Measurements from ENCODE around the gene HAPLN2.

HAPLN2 gene

DNA sequence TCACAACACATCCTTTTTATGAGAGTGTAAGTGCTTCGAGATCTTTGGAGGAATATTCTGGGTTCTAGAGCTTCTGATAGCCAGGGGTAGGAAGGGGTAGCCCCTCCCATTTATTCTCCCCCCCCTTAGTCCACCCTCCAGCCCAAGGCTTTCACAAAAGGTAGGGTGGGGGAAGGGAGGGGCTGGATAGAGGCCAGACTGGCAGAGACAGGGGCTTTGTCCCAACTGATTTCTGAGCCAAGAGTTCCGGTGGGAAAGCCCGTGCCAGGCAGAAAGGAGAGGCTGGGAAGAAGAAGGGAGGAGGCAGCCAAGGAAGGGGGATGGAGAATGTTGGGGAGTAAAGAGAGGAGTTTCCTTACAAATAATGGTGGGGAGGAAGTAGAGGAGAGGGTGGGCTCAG lies 25.8 kb downstream of the HAPLN2 start:
- Histone ChIP-seq H3K4me3 (ENCODE audit: low read depth, low read length) (no peak overlapping the region), H3K9ac (no peak overlapping the region), H2AFZ (no peak overlapping the region), H3K4me2 (ENCODE audit: low read length) (no peak overlapping the region), H3K27me3 (ENCODE audit: control insufficient read depth, insufficient read depth, low read length) (peaks cover 6% of the 10 kb centered on the region), H3K36me3 (ENCODE audit: control insufficient read depth, insufficient read depth, low read length) (no peaks in the 10 kb centered on the region), H3K79me2 (no peaks in the 10 kb centered on the region), H3K27ac (no peak overlapping the region), H3K9me3 (ENCODE audit: control insufficient read depth, low read length) (no peaks in the 10 kb centered on the region), H3K4me1 (peaks cover under 1% of the 10 kb centered on the region)
- TF ChIP-seq, protein P1, sequence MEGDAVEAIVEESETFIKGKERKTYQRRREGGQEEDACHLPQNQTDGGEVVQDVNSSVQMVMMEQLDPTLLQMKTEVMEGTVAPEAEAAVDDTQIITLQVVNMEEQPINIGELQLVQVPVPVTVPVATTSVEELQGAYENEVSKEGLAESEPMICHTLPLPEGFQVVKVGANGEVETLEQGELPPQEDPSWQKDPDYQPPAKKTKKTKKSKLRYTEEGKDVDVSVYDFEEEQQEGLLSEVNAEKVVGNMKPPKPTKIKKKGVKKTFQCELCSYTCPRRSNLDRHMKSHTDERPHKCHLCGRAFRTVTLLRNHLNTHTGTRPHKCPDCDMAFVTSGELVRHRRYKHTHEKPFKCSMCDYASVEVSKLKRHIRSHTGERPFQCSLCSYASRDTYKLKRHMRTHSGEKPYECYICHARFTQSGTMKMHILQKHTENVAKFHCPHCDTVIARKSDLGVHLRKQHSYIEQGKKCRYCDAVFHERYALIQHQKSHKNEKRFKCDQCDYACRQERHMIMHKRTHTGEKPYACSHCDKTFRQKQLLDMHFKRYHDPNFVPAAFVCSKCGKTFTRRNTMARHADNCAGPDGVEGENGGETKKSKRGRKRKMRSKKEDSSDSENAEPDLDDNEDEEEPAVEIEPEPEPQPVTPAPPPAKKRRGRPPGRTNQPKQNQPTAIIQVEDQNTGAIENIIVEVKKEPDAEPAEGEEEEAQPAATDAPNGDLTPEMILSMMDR (IDR thresholded peaks at IDR 0.05): no peak

DNA sequence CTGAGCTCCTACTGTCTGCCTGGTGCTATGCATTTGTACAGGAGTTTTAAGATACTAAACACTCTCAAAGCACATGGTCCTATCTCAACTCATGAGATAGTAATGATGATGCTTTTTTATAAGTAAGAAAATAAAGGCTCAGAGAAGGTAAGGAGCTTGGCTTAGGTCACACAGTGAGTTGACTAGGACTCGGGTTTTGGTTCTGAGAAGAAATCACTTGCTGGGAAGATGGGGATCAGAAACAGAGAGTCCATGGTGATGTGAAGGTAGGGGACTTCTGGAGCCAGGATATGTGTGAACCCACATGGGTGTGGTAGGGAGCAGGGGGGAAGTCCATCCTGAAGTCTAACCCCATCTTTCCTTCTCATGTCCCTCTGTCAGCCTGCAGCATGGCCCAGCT lies 26.5 kb downstream of the HAPLN2 start:
- no peak overlapping the region for H3K27ac ChIP-seq
- no peak overlapping the region for H3K4me3 ChIP-seq (ENCODE audit: low read depth, low read length)
- H3K9ac ChIP-seq: no peak overlapping the region
- H3K9me3 ChIP-seq (ENCODE audit: control insufficient read depth, low read length): no peaks in the 10 kb centered on the region
- H3K79me2 ChIP-seq: no peaks in the 10 kb centered on the region
- TF ChIP-seq, protein P1 (IDR thresholded peaks at IDR 0.05): no peak
- H3K27me3 ChIP-seq (ENCODE audit: control insufficient read depth, insufficient read depth, low read length): peaks cover 6% of the 10 kb centered on the region
- no peaks in the 10 kb centered on the region for H3K36me3 ChIP-seq (ENCODE audit: control insufficient read depth, insufficient read depth, low read length)
- no peak overlapping the region for H3K4me2 ChIP-seq (ENCODE audit: low read length)
- H3K4me1 ChIP-seq: no peaks in the 10 kb centered on the region
- no peak overlapping the region for H2AFZ ChIP-seq

DNA sequence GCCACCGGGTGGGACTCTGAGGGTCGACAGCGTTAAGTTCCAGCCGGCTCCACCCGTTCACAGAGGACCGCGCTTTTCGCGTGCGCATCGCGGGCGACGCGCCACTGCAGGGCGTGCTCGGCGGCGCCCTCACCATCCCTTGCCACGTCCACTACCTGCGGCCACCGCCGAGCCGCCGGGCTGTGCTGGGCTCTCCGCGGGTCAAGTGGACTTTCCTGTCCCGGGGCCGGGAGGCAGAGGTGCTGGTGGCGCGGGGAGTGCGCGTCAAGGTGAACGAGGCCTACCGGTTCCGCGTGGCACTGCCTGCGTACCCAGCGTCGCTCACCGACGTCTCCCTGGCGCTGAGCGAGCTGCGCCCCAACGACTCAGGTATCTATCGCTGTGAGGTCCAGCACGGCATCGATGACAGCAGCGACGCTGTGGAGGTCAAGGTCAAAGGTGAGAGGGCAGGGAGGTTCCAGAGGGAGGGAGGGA lies 27.6 kb downstream of the HAPLN2 start:
- Histone ChIP-seq H3K36me3 (ENCODE audit: control insufficient read depth, insufficient read depth, low read length) (no peaks in the 10 kb centered on the region), H3K27ac (no peak overlapping the region), H2AFZ (no peak overlapping the region), H3K9me3 (ENCODE audit: control insufficient read depth, low read length) (no peaks in the 10 kb centered on the region), H3K79me2 (no peaks in the 10 kb centered on the region), H3K9ac (no peak overlapping the region), H3K27me3 (ENCODE audit: control insufficient read depth, insufficient read depth, low read length) (peaks cover 6% of the 10 kb centered on the region), H3K4me2 (ENCODE audit: low read length) (no peak overlapping the region), H3K4me1 (no peaks in the 10 kb centered on the region), H3K4me3 (ENCODE audit: low read depth, low read length) (no peak overlapping the region)
- TF ChIP-seq, protein P1 (IDR thresholded peaks at IDR 0.05): no peak

DNA sequence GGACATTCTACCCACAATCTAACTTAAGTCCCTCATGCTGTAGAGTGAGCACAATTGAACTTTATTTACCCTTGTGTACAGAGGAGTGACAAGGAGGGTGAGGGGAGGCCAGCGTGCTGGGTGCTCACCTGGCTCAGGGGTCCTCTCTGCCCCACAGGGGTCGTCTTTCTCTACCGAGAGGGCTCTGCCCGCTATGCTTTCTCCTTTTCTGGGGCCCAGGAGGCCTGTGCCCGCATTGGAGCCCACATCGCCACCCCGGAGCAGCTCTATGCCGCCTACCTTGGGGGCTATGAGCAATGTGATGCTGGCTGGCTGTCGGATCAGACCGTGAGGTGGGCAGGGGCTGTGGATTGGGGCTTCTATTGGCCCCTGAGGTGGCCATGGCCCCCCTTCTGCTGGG lies 28.1 kb downstream of the HAPLN2 start:
- Histone ChIP-seq H3K4me3 (ENCODE audit: low read depth, low read length) (no peak overlapping the region), H3K9ac (no peak overlapping the region), H3K36me3 (ENCODE audit: control insufficient read depth, insufficient read depth, low read length) (no peaks in the 10 kb centered on the region), H3K9me3 (ENCODE audit: control insufficient read depth, low read length) (no peaks in the 10 kb centered on the region), H2AFZ (no peak overlapping the region), H3K27ac (no peak overlapping the region), H3K4me1 (no peaks in the 10 kb centered on the region), H3K79me2 (no peaks in the 10 kb centered on the region), H3K4me2 (ENCODE audit: low read length) (no peak overlapping the region), H3K27me3 (ENCODE audit: control insufficient read depth, insufficient read depth, low read length) (peaks cover 4% of the 10 kb centered on the region)
- TF ChIP-seq, protein P1 (IDR thresholded peaks at IDR 0.05): no peak

DNA sequence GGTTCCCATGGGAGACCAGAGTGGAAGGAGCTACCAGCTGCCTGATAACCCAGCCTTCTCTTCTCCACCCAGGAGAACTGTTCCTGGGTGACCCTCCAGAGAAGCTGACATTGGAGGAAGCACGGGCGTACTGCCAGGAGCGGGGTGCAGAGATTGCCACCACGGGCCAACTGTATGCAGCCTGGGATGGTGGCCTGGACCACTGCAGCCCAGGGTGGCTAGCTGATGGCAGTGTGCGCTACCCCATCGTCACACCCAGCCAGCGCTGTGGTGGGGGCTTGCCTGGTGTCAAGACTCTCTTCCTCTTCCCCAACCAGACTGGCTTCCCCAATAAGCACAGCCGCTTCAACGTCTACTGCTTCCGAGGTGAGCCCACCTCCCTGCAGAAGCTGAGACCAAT lies 29.3 kb downstream of the HAPLN2 start:
- Histone ChIP-seq H3K79me2 (no peaks in the 10 kb centered on the region), H3K4me2 (ENCODE audit: low read length) (no peak overlapping the region), H3K4me1 (no peaks in the 10 kb centered on the region), H3K9me3 (ENCODE audit: control insufficient read depth, low read length) (no peaks in the 10 kb centered on the region), H3K4me3 (ENCODE audit: low read depth, low read length) (no peak overlapping the region), H3K36me3 (ENCODE audit: control insufficient read depth, insufficient read depth, low read length) (no peaks in the 10 kb centered on the region), H3K27ac (no peak overlapping the region), H3K27me3 (ENCODE audit: control insufficient read depth, insufficient read depth, low read length) (no peaks in the 10 kb centered on the region), H3K9ac (no peak overlapping the region), H2AFZ (no peak overlapping the region)
- TF ChIP-seq, protein P1 (IDR thresholded peaks at IDR 0.05): no peak

All from parathyroid adenoma (tissue), 2 donors.